Heart left ventricle (tissue), 13 donors: ENCODE measurements around the gene WDR88.

ENCODE experiments used
- POLR2A ChIP-seq, 2 donors: fragments of 450-650 bp; IDR thresholded peaks; one replicate each; pipeline ENCODE4 v1.6.1; 2017; ENCODE audit warnings: antibody characterized with exemption in 2 of 2, mild to moderate bottlenecking in 2 of 2, moderate library complexity in 2 of 2
- TF ChIP-seq, protein P1 (sequence below), 12 donors: fragments of 200-600 bp; sonication (generic) in 4 of 12; IDR thresholded peaks; one replicate each; pipeline versions ENCODE4 v1.5.0 to v1.8.0; 2018 to 2022; ENCODE audit warnings: antibody characterized with exemption in 12 of 12, mild to moderate bottlenecking in 5 of 12
- donor health status: ischemic (EF 13 %, LVEDD 7.1; RV severe dilation, severe dysfunction).
- donor health status: DM: no; HTN: yes; CAD: no.
- donor health status: DM: no; HTN: no; CAD: no.
- donor health status: ischemic (EF 25% LVEDD 6.9; RV normal size, moderate dysfunction).
- donor health status: ischemic (EF 25% LVEDD 5.7; RV mildly dilated, moderate dysfunction).
- donor health status: ischemic (EF 35%, LVEDD 5.7; RV mildly dilated, moderate dysfunction).
- donor health status: nonischemic (EF 11% LVEDD 7.7; RV severe dilation, severe dysfunction).
- donor health status: DM: yes; HTN: yes; CAD: no.
- donor health status: PGD.
- donor health status: ischemic (EF 29% LVEDD 5.4; RV normal size, mild dysfunction).
- donor health status: nonischemic (EF 23%, LVEDD 6.1; RV moderate dilation, normal function).

DNA sequence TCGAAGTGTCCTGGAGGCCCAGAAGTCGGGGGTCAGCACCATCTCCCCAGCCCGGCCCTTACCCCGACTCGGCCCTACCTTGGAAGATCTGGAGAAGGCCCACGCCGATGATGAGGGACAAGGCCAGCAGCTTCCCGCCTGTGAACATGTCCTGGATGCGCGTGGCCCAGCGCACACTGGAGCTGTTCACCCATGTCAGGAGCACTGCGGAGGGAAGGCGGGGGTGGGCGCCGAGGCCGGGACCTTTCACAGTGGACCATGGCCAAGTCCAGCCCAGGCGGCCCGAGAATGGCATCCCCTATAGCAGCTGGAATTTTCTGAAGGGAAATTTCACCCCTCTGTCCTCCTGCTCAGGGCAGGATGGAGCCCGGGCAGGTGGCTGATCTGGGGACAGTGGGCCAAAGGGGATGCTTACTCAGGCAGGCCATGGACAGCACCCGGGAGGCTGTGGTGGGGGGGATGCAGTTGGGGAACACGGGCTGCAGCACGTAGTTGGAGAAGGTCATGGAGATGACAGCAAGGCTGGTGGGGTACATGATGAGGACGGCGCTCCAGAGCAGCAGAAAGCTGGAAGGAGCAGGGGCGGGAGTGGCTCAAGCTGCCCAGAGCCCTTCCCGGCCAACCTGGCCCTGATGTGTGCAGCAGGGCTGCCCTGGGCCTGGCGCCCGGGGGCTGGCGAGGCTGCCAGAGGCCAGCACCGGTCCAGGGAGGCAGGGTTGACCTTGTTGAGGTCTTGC, 80.7 kb downstream of the WDR88 start:
- no peak for TF ChIP-seq POLR2A (IDR thresholded peaks at IDR 0.05)
- TF ChIP-seq, protein P1, sequence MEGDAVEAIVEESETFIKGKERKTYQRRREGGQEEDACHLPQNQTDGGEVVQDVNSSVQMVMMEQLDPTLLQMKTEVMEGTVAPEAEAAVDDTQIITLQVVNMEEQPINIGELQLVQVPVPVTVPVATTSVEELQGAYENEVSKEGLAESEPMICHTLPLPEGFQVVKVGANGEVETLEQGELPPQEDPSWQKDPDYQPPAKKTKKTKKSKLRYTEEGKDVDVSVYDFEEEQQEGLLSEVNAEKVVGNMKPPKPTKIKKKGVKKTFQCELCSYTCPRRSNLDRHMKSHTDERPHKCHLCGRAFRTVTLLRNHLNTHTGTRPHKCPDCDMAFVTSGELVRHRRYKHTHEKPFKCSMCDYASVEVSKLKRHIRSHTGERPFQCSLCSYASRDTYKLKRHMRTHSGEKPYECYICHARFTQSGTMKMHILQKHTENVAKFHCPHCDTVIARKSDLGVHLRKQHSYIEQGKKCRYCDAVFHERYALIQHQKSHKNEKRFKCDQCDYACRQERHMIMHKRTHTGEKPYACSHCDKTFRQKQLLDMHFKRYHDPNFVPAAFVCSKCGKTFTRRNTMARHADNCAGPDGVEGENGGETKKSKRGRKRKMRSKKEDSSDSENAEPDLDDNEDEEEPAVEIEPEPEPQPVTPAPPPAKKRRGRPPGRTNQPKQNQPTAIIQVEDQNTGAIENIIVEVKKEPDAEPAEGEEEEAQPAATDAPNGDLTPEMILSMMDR (IDR thresholded peaks at IDR 0.05), result no peak
